ENCODE data around the gene ZNF438. TPM values are rescaled to one million over a fixed set of nuclear protein-coding genes. Genes with fewer than 3 reads are reported as not detected.

Gene ZNF438
- total and polyA plus RNA-seq, 2 of the 8 experiments (the other 6 are each of a cell fraction or from before 2014, with no cell fraction given): 0.95 to 1.7 TPM

DNA sequence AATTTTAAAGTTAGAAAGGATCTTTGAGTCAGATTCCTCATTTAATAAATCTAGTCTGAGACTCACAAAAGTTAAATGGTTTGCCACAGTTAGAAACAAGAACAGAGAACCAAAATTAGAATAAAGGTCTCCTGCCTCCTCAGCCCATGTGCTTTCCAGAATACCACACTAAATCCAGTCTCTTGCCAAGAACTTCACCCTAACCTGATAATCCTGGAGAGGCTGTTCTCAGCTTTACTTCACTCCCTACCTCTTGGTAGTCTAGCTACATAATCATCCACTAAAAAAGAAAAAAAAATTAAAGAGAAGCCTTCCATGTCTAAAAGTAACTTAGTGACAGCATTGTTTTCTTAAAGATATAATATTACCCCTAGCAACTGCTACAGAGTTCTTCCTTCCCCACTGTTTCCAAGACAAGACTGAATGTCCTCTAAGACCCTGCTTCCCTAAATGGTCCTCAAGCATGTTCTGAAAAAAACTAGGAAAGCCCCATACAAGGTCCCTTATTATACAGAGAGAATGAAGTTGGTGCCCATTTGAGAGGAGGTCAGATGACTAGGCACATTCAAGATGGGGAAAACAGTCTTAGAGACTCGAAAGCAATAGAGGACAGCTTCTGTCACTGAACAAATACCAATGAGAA, 56.8 kb downstream of the ZNF438 start (continued):
- TF ChIP-seq RXRA (IDR thresholded peaks at IDR 0.05; ENCODE audit: insufficient read depth, low read depth, low read length) (no peak), CHD2 (IDR thresholded peaks at IDR 0.05; ENCODE audit: low read length) (no peak)
- TF ChIP-seq, protein P1, sequence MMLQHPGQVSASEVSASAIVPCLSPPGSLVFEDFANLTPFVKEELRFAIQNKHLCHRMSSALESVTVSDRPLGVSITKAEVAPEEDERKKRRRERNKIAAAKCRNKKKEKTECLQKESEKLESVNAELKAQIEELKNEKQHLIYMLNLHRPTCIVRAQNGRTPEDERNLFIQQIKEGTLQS (IDR thresholded peaks at IDR 0.05; ENCODE audit: insufficient read depth, low read depth, low read length): no peak
